GM19043 (cell line): ENCODE results near the gene FAM187B.
A peak's percentile ranks its signal among the peaks of the same experiment; 100 is the strongest.
"Not testable (repeated sequence)": the region's sequence is repeated elsewhere in the genome, so short reads cannot be mapped to it uniquely, and the experiment has no call there.

Experiments
- ATAC-seq: cut with Tn5 transposase; IDR thresholded peaks from one replicate; pipeline ENCODE4 v1.9.1; 2021; ENCODE audit warnings: low read depth; ENCODE audit not compliant: unreplicated experiment

The FAM187B gene

GRCh38 chr19:35262101-35262761, 33.7 kb upstream of the FAM187B start:
- ATAC-seq: no peak

- ATAC-seq: no peak
These were observed 33.0 kb upstream of the FAM187B start for GRCh38 chr19:35261356-35262100.

- ATAC-seq: no peak
These were observed 32.3 kb upstream of the FAM187B start for GRCh38 chr19:35260694-35261304.

- no peak for ATAC-seq
These were observed 28.5 kb upstream of the FAM187B start for GRCh38 chr19:35257113-35257461.

- no peak for ATAC-seq
These were observed 28.0 kb upstream of the FAM187B start for GRCh38 chr19:35256566-35256965.

- ATAC-seq: no peak
These were observed 26.1 kb upstream of the FAM187B start for GRCh38 chr19:35254341-35255297.

- ATAC-seq: no peak
These were observed 25.1 kb upstream of the FAM187B start for GRCh38 chr19:35253316-35254286.

- no peak for ATAC-seq
These were observed 22.9 kb upstream of the FAM187B start for GRCh38 chr19:35251456-35251855.

- no peak for ATAC-seq
These were observed 21.5 kb upstream of the FAM187B start for GRCh38 chr19:35249848-35250711.

GRCh38 chr19:35249146-35249847, 20.8 kb upstream of the FAM187B start:
- no peak for ATAC-seq

- ATAC-seq: peak; percentile 62
These were observed 20.0 kb upstream of the FAM187B start, which contains the start of gene LSR for GRCh38 chr19:35248310-35249145. LSR (plus strand) TSS chr19:35249002; CDS start chr19:35249023, 21 bp downstream.

- peak; percentile 28 for ATAC-seq
These were observed 19.2 kb upstream of the FAM187B start for GRCh38 chr19:35247526-35248309.

- ATAC-seq: no peak
These were observed 18.0 kb upstream of the FAM187B start for GRCh38 chr19:35246466-35247092.

GRCh38 chr19:35241417-35241816, 12.9 kb upstream of the FAM187B start:
- ATAC-seq: no peak

- no peak for ATAC-seq
These were observed 11.8 kb upstream of the FAM187B start for GRCh38 chr19:35240327-35240726.

GRCh38 chr19:35239597-35239996, 11.1 kb upstream of the FAM187B start:
- not testable (repeated sequence) for ATAC-seq
